AG04449 (cell line): ENCODE results near the gene SPTBN5.

ENCODE experiments used
- CTCF ChIA-PET: fragments of 350-600 bp; formaldehyde crosslinking; extraction: SDS; loops from one replicate; lab custom pipeline; 2021; ENCODE audit warnings: antibody characterized with exemption; lab: Yijun Ruan, JAX
- POLR2A ChIA-PET: fragments of 400-600, 350-600 bp; formaldehyde crosslinking; extraction: SDS; loops from one replicate; lab custom pipeline; 2020; ENCODE audit warnings: antibody characterized with exemption, inconsistent platforms; lab: Yijun Ruan, JAX
- DNase-seq: peaks from one replicate; pipeline ENCODE4 v3.0.0-alpha.2; 2010; ENCODE audit warnings: low read depth, low spot score
- H3K4me3 ChIP-seq: 2 replicates; pipeline ENCODE4 v1.5.1; 2011; ENCODE audit warnings: low read depth, mild to moderate bottlenecking, control low read depth, low read length
- TF ChIP-seq, protein P1 (sequence below): IDR thresholded peaks from one replicate; pipeline ENCODE4 v1.5.1; 2011; ENCODE audit warnings: mild to moderate bottlenecking, moderate library complexity, low read length, control low read depth, inconsistent platforms; ENCODE audit not compliant: insufficient read depth; ENCODE audit errors: missing control alignments

The SPTBN5 gene

DNA sequence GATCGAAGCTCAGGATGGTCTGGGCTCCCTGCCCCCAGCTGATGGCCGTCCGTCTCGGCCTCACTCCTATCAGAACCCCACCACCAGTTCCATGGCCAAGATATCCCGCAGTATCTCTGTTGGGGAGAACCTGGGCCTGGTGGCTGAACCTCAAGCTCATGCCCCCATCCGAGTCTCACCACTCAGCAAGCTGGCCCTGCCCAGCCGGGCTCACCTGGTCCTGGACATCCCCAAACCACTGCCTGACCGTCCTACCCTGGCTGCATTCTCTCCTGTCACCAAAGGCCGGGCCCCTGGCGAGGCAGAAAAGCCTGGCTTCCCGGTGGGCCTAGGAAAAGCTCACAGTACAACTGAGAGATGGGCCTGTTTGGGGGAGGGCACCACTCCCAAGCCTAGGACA, 70.4 kb downstream of the SPTBN5 start:
- CTCF ChIA-PET, result interaction anchor here (0.9 to 9.2 kb wide), 3 partner anchors 12 to 81 kb away, joined by 3 to 98 read pairs (median 24); partner anchors contain the start of gene MAPKBP1
- DNase-seq, result no peak
- TF ChIP-seq, protein P1, sequence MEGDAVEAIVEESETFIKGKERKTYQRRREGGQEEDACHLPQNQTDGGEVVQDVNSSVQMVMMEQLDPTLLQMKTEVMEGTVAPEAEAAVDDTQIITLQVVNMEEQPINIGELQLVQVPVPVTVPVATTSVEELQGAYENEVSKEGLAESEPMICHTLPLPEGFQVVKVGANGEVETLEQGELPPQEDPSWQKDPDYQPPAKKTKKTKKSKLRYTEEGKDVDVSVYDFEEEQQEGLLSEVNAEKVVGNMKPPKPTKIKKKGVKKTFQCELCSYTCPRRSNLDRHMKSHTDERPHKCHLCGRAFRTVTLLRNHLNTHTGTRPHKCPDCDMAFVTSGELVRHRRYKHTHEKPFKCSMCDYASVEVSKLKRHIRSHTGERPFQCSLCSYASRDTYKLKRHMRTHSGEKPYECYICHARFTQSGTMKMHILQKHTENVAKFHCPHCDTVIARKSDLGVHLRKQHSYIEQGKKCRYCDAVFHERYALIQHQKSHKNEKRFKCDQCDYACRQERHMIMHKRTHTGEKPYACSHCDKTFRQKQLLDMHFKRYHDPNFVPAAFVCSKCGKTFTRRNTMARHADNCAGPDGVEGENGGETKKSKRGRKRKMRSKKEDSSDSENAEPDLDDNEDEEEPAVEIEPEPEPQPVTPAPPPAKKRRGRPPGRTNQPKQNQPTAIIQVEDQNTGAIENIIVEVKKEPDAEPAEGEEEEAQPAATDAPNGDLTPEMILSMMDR, result no peak
- no peak overlapping the region for H3K4me3 ChIP-seq
- POLR2A ChIA-PET, result no interaction called here

DNA sequence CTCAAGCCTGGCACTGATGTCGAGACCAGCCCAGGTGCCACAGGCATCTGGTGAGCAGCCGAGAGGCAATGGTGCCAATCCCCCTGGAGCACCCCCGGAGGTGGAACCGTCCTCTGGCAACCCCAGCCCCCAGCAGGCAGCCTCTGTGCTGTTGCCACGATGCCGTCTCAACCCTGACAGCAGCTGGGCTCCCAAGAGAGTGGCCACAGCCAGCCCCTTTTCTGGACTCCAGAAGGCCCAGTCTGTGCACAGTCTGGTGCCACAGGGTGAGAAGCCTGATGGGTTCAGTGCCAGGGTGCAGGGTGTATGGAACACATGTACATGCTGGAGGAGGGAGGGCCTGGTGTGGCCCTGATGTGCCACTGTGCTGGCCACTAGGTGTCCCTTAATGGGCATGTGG, 70.9 kb downstream of the SPTBN5 start:
- no peak for DNase-seq
- ChIA-PET CTCF (interaction anchor here (5.0 to 9.2 kb wide), 2 partner anchors 12 to 49 kb away, joined by 24 to 98 read pairs; partner anchors contain the start of gene MAPKBP1), POLR2A (no interaction called here)
- no peak overlapping the region for H3K4me3 ChIP-seq
- TF ChIP-seq, protein P1, result no peak

DNA sequence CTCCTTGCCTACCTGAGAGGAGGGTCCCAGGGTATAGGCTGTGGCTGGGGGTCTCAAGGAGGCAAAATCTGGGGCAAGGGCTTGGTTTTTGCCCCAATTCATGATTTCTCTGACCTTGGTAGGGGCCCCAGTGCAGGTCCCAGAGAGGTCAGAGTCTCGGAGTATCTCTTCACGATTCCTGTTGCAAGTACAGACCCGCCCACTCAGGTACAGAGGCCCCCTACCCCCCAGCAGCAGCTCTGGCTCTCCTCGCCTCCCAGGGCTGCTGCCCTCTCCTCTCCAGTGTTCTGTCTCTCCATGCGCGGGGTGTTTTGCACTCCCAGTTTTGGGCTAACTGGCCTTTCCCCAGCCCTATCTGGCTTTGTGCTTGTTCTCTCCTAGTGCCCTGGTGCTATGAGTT, 71.4 kb downstream of the SPTBN5 start:
- ChIA-PET POLR2A (no interaction called here), CTCF (interaction anchor here (5.0 to 9.2 kb wide), 2 partner anchors 11 to 48 kb away, joined by 24 to 98 read pairs; partner anchors contain the start of gene MAPKBP1)
- DNase-seq, result no peak
- TF ChIP-seq, protein P1, result no peak
- H3K4me3 ChIP-seq, result no peak overlapping the region

DNA sequence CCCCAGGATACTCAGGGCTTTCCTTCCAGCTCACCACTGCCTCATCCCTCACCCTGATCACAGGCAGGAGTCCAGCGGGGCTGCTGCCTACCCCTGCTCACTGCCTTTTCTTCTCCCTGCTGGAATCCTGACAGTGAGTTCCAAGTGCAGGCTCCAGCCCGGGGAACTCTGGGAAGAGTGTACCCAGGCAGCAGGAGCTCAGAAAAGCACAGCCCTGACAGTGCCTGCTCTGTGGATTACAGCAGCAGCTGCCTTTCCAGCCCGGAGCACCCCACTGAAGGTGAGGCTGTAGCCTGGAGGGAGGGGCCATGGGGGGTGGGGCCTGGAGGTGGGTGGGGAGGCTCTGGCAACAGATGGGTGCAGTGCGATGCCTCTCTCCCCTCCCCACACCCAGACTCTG, 72.0 kb downstream of the SPTBN5 start:
- CTCF ChIA-PET, result interaction anchor here (5.9 to 9.2 kb wide), 2 partner anchors 11 to 49 kb away, joined by 51 to 98 read pairs; partner anchors contain the start of gene MAPKBP1
- DNase-seq, result no peak
- POLR2A ChIA-PET, result no interaction called here
- H3K4me3 ChIP-seq, result no peak overlapping the region
- TF ChIP-seq, protein P1, result no peak

DNA sequence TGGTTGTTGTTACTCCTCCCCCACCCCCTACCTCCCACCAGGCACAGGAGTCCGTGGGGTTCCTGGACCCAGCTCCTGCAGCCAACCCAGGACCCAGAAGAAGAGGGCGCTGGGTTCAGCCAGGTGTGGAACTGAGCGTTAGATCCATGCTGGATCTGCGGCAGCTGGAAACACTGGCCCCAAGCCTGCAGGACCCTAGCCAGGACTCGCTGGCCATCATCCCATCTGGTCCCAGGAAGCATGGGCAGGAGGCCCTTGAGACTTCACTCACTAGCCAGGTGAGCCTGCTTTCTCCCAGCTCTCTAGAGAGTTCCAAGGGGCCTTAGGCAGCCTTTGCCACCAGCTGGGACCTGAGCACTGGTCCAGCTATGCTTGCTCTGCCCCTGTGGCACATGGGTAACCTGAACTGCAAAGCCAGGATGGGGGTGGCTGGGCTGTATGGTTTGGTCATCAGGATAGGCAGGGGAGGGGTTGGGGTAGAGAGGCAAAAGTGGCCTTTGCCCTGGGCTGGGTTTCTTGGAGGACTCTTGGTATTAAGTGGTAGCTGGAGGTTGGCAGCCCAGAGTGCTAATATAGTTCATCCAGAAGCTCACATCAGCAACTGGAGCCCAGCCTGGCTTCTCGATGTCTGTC, 72.9 kb downstream of the SPTBN5 start:
- TF ChIP-seq, protein P1, result no peak
- no peak for DNase-seq
- CTCF ChIA-PET, result interaction anchor here (0.9 to 9.2 kb wide), 4 partner anchors 10 to 263 kb away, joined by 3 to 98 read pairs (median 27); partner anchors contain the start of gene MAPKBP1
- POLR2A ChIA-PET, result no interaction called here
- H3K4me3 ChIP-seq, result no peak overlapping the region

DNA sequence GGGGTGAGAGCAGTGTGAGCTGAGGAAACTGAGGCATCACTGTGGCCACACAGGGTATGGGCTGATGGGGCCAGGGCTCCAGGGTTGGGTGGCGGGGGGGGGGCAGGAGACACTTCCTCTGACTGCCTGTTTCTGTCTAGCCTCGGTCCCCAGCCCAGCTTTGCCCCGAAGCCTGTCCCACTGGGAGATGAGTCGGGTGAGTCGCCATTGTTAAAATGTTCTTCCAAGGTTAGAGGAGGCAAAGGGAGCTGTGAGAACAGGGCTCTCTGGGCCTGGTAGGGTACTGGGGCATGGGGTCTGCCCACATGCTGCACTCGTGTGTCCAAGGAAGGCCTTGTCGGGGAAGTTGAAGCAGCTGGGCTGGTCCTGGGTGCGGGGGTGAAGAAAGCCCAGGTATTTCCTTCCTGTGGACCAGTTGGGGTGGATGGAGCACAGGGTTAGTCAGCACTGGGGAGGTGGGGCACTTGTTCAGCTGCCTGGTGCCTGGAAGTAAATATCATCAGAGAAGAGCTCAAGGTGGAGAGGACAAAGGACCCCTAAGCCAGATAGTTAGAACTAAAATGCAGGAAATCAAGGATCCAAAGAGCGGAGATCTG, 74.3 kb downstream of the SPTBN5 start:
- ChIA-PET POLR2A (no interaction called here), CTCF (interaction anchor here (1.0 to 9.2 kb wide), 4 partner anchors 9 to 85 kb away, joined by 3 to 98 read pairs (median 27); partner anchors contain the start of gene MAPKBP1)
- H3K4me3 ChIP-seq, result no peak overlapping the region
- DNase-seq, result no peak
- TF ChIP-seq, protein P1, result no peak
